Brain pericyte (primary cell): ENCODE results near the gene ZNF746.

Source experiments
- DNase-seq: peaks from one replicate; pipeline ENCODE4 v3.0.0-alpha.2; 2012; ENCODE audit warnings: low read depth, low spot score

Gene ZNF746

DNA sequence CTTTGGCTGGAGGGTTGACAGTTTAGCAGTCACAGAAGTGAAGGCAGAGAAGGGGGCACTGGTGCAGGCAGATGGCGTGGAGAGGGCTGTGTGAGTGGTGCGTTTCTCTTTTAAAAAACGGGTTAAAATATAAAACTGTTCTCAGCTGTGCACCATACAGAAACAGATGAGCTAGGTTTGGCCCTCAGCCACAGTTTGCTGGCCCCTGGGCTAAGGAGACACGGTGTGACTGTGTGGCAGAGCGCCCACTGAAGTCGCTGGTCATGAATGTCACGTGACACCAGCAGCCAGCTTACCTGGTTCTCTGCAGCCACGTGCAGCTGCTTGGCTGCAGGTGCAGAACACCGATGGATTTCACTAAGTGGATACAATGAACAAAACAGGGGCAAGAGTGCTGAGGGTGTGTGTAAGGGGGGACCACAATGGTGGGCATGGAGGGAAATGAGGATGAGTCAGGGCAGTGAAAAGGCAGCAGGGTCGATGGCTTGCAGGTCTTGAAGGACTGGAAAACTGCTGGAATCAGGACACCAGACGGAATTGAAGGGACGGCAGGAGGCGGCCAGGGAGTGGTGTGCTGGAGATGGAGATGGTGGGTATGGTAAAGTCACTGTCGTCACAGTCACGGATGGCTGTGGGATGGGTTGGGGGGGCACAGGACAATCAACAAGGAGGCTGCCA lies 7.4 kb downstream of the ZNF746 start:
- DNase-seq: no peak

DNA sequence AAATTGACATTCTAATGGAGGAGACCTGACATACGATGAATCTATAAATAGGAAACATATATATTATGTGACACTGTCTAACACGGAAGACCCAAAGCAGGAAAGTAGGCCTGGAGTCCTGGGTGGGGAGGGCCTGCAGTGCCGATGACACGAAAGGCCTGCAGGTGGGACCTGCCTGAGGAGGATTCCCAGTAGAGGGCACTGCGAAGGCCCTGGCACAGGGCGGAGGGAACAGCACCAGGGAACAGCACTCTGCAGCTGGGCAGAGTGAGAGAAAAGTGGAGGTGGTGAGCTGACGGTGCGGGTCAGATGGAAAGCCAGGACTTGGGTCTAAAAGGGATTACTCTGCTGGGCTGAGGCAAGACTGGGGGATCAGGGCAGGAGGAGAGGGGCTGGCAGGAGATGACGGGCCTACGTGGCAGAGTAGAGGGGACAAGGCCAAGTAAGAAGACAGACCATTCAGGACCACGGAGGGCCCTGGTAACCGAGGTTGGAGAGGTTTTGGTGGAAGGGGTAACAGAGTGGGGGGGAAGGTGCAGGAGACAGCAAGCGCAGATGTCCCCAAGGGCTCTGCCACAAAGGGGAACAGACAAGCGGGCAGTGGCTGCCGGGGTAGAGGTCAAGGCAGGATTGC lies 8.1 kb downstream of the ZNF746 start:
- no peak for DNase-seq

DNA sequence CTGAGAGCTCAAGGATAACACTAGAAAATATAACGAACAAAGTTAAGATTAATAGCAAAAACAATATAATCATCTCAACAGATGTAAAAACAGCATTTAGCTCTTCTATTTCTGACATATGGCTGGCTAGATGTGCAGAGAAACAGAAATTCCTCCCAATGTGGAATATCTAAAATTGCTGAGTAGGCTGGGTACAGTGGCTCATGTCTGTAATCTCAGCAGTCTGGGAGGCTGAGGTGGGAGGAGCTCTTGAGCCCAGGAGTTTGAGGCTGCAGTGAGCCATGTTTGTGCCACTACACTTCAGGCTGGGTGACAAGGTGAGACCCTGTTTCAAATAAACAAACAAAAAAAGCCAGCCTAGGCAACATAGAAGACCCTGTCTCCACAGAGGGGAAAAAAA lies 18.0 kb downstream of the ZNF746 start:
- no peak for DNase-seq

DNA sequence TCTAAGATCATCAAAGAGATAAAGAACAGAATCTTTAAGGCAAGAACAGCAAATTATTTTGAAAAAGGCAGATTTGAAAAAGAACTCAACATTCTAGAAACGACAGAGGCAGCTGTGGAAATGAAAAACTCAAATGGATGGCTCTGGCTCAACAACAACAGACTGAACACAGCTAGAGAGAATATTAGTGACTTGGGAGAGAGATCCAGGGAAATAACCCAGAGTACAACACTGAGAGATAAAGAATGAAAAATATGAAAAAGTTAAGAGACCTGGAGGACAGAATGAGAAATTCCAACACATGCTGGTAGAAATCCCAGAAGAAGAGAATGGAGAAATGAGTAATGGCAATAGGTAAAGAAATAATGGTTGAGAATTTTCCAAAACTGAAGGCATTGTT lies 18.9 kb downstream of the ZNF746 start:
- no peak for DNase-seq

DNA sequence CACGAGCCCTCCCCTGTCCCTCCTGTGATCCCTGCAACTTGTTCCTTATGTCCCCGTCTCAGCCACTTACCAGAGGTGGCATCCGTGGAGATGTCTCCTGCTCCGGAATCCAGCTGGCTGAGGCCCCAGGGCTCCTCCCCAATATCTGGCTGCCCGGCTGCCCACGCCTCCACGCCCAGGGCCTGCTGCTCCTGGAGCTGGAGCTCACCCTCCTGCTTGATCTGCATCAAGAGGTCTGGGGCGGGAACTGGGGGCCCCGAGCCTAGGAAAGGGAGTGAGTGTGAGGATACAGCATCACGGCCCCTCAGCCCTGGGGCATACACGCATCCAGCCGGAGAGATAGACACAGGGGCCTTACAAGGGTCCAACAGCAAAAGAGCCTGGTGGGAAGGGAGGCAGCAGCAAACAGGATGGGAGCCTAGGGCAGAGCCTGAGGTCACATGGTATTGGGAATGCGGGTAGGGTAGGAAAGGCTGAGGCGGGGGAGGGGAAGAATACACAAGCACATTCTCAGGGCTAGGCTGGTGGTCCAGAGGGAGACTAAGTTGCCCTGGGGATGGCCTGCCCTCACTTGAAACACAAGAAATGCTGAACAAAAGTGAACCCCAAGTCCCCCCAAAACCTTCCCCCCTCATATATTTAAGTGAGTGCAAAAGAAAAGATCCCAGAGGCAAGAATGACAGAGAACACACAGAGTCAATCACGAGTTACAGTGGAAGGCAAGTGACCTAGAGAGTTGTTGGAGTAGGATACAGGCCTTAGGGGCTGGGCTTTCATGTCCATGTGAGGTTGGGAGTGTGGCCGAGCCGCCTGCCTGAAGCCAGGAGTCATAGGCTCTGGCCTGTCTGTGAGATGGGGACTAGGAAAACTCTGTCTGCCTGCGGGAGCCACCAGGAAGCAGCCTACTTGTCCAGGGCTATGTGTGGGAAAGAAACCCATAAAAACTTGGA lies 19.8 kb downstream of the ZNF746 start:
- DNase-seq: no peak

DNA sequence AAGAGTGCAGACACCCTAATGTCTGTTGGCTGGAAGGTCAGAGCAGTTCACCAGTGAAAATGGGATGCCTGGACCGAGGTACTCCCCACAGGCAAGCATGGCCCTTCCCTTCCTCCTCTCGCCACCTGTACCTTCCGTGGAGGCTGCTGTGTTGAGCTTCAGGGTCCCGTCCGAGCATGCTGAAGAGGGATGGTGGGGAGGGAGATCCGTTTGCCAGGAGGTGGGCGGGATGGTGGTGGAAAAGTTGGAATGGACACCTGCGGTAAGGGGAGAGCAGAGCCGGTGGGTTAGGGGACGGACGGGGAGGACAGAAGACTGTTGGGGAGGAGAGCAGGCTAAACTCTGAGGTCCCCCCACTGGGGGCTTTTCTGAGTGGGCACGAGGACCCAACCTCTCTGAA lies 20.8 kb downstream of the ZNF746 start:
- no peak for DNase-seq

DNA sequence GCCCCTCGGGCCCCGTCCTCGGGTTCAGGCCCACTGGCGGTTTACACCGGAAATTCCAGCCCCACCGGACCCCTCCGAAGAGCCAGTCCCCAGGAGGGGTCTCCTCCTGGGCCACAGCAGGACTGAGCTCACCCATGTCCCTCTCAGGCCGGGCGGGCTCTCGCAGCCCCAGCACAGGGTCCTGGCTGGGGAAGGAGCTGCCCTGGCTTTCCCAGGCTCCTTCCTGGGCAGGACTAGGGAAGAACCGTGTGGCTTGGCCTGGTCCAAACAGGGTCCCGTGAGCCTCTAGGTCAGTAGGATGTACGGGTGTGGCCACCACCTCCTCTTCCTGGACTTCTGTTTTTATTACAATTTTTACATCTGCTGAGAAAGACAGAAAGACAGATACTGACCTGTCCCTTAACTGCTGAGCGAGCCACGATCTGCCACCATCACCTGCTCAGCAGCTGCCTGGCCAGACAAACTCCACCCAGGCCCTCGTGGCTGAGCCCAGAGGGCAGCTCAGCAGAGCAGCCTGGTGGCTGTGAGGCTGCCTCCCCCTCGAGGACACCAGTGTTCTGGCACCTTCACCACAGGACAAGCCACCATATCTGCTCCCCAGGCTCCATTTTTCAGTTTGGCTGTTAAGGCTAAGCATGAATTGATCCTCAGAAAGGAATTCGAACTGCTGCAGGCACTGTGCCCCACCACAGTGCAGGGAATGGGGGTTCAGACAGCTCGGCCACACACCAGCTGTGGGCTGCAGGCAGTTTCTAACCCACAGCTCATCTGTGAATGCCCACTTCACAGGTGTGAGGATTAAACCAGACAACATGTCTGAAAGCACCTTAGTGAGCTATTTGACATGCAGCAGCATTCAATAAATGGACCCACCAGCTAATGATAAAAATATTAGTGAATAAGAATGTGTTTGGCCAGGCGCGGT lies 22.2 kb downstream of the ZNF746 start:
- DNase-seq: no peak

DNA sequence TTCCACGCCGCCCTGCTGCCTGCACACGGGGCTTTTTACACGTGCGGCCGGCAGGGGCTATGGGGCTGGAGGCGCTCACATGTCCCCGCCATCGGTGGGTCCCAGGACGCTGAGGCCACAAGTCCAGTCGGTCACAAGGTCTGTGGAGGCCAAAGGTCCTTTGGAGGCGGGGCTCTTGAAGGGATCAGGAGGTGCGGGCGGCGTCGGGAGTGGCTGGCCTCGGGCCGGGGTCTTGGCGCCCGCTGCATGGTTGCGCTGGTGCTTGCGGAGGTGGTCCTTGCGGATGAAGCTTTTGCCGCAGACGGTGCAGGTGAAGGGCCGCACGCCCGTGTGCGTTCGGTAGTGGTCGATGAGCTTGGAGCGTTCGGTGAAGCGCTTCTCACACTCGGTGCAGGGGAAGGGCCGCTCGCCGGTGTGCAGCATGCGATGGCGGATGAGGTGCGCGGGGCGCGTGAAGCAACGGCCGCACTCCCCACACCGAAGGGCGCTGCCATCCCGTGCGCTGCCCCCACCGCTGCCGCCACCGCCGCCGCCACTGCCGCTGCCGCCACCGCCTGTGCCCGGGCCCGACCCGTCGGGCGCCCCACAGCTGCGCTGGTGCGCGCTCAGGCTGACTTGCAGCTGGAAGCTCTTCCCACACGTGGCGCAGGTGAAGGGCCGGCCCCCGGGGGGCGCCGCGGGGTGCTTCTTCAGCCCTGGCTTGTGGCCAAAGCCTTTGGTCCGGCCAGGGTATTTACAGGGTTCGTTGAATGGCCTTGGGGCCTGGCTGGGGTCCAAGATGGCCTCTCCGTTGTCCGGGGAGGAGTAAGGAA lies 23.1 kb downstream of the ZNF746 start:
- no peak for DNase-seq

DNA sequence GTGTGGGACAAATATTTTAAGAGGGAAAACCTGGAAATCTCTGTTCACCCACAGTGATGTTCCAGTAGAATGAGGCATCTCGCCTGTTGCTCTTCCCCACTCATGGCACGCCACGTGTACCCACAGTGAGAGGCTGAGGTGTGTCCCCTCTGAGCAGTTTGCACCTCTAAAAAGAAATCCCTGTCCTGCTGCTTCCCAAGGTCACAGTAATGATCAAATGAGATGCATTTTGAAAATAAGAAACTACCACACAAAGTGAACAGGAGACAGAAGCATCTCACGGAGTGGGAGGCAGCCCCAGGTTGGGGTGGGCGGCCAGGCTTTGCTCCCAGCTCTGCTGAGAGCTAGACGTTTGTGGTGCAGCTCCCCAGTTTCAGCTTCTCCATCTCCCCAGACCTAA lies 24.4 kb downstream of the ZNF746 start:
- no peak for DNase-seq

DNA sequence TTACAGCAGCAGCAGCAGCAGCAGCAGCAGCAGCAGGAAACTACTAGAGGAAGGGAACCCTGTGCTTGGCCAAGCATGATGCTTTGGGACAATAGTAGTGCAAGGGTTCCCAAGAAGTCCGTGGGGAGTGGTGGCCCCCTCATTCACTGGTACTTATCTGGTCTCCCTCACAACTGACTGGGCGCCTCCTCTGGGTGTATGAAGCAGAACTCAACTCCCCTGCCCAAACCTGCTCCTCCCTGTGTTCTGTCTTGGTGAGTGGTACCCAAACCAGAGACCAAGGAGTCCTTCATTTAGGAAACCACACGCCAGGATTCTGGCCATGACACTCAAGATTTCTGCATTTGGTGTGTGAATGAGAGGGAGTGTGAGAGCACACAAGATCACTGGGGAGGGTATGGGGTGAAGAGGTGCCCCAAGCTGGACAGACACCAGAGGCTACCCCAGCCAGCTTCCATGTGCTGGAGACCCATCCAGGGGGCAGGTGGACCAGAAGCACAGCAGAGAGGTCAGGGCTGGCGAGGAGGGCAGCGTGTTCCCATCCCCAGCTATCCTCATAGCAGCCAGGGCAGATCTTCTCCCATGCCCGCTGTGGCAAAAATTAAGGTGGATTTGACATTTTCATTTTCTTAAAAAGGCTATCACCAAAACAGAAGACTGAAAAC lies 26.2 kb downstream of the ZNF746 start:
- no peak for DNase-seq

DNA sequence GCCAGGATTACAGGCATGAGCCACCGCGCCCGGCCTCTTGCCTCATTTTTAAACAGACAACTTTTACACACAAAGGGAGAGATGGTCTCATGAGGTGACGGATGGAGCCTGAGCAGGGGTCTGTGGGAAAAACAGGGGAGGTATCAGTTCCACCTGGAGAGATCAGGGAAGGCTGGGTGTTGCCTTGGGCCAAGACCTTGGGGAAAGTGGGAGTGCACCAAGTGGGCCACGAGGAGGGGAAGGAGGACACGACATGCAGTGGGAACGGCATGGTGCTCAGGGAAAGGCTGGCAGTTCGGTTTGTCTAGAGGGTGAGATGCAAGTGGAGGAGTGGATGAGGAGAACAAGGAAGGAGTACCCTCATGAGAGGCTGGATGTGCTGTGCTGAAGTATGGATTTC lies 27.8 kb downstream of the ZNF746 start:
- DNase-seq: no peak

DNA sequence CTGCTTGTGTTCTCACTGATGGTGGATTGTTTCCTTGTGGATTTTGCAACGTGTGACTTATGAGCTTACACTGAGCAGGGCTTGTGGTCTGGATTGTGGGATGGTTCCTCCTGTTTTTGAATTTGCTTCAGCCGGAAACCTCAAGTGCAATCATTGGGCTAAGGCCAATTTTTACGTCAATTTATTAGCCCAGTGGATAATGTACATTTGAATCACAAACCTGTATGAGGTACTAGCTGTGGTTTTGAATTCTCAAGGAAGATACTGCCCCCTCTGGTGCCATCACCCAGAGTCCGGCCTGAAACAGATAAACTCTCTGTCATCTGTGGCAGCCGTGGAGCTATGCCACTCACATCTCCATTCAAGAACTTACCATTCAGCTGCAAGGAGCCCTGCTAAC lies 29.4 kb downstream of the ZNF746 start:
- DNase-seq: no peak

DNA sequence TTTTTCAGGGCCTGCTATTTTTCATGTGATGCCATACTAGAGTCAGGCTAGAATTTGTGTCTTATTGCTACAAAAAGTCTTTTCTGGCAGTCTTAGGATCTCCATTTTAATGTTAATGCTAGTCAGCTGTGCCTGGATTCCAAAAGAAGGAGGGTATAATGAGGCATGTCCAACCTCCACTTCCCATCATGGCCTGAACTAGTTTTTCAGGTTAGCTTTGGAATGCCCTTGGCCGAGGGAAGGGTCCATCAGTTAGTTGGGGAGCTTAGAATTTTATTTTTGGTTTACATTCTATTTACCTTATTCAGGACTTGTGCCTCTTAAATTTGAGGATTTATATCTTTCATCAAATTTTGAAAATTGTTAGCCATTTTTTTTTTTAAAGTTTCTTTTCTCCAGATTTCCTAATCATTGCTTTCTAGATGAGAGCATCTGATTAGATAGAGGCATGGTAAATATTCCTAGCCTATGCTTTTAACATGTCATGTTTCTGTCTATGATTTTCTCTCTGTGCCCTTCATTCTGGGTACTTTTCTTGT lies 30.2 kb downstream of the ZNF746 start:
- DNase-seq: no peak

DNA sequence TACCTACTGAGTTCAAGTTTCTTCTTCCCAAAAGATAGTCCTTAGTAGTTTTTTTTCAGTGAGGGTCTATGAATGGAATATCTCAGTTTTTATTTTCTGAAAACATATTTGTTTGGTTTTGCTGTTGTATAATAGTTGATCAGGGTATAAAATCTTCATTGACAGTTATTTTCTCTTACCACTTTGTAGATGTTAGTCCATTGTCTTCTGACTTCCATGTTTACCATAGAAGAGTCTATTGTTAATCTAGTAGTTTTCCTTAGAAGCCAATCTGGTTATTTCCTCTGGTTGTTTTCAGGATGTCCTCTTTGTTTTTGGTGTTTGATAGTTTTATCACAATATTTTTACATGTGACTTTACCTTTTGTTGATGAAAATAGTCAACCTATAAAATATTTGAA lies 31.2 kb downstream of the ZNF746 start:
- DNase-seq: no peak

DNA sequence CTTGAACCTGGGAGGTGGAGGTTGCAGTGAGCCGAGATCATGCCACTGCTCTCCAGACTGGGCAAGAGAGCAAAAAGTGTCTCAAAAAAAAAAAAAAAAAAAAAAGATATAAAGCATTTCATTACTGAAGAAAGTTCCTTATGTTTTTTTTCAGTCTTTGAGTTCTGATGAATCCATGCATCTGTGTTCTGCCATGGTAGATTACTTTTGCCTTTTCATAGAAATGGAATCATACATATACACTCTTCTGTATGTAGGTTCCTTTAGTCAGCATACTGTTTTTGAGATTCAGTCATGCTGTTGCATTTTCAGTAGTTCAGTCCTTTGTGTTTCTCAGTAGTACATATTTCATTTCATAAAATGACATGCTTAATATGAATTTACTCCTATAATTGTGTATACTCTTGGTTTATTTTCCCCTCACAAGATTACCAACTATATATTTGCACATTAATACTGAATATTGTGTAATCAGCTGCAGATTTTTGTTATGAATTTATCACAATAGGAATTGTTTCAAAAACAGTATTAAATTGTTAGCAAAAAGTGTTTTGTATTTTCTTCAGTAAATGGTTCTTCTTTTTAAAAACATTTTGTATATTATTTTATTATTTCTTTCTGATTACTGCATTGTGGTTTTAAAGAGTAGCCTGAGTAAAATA lies 34.0 kb downstream of the ZNF746 start:
- no peak for DNase-seq

DNA sequence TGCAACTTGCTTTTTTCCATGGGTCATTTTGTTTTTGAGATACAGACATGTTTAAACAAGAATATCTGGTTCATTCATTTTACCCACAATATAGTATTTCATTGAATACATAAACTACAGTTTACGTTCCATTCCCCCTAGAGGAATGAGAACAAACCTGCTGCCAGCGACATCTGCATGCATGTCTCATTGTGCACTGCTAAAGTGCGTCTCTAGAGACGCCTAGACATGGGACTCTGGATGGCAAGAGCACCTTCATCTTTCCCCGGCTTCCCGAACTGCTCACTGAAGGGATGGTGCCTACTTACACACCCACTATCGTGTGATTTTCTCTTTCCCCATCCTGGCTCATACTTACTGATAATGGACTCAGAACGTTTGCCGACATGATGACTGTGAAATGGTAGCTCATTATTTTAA lies 35.5 kb downstream of the ZNF746 start:
- DNase-seq: no peak

DNA sequence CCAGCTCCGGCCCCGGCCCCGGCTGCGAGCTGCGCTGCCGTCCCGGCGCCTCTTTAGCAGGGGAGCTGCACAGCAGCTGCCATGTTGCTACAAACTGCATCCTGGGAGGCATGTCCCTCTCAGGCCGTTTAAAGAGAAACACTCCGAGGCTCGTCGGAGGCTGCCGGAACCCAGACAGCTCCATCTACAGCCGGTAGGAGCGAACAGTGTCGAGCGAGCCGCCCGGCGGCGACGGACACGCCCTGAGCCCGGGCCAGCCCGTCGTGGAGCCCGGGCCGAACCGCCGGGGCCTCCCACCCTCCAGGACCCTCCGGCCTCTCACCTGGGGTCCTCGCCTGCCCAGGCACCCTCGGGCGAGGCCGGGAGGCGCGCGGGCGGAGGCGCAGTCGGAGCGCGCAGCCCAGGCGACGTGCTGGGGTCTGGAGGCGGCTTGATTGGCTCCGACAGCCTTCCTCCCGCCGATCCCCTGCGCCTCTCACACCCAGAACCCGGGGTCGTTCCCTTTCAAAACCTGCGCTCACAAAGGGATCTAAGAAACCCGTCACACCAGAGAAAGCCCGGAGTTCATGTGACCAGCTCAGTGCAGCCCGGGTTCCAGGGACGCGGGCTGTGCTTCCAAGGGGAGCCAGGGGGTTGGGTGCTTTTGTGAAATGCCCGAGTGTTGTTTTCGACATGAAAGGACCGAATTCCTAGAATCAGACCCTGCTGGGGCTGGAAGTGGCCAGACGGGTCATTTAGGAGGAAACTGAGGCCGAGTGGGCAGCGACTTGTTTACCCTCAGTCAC lies 36.9 kb downstream of the ZNF746 start, which contains the start of gene ZNF777:
Gene ZNF777 (minus strand): TSS at position 570 of the 785 bp plus-strand sequence. CDS start 5,040 bp downstream, outside the sequence.
- peak; percentile 42 for DNase-seq
